Measurements from ENCODE around the gene PADI2. TPM values are rescaled to one million over a fixed set of nuclear protein-coding genes. Genes with fewer than 3 reads are reported as not detected.

PADI2 gene
- total RNA-seq, 1 experiment from 2014 or later = 27.7 TPM

DNA sequence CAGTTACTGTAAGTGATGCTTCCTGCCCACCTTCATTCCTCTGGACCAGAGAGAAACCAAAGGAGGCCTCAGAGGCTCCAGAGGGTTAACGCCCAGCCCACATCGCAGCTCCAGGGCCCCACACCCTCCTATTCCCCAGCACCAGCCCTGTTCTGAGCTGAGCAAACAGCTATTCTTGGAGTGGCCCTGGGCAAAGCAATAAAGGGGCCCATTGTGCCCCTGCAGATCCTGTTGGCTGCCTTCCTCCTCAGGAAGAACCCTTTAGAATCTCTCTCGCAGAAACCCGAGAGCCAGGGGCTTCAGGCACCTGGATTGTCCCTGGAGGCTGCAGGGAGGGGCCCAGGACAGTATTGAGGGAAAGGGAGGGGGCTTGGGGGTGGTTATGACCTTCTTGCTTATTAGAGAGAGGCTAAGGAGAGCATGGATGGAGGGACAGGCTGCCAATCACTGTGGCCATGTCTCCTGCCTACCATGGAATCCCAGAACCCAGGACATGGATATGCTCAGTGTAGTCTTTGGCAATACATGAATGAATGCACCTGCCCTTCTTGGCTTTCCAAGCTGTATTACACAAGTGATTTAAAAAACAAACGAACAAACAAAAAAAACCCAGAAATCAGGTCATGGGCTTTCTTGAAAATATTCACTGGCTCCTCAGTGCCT lies 9.2 kb downstream of the PADI2 start:
- ChIA-PET CTCF (interaction anchor here (0.5 to 0.6 kb wide), 2 partner anchors 115 to 321 kb away, joined by 4 to 6 read pairs; no protein-coding TSS in a partner anchor), POLR2A (ENCODE audit: low non-redundant PET) (no interaction called here)
- Histone ChIP-seq H3K4me3 (ENCODE audit: low read depth, low read length, poor library complexity, severe bottlenecking) (no peak overlapping the region), H3K36me3 (ENCODE audit: insufficient read depth, low read length, poor library complexity, severe bottlenecking) (no peaks in the 10 kb centered on the region), H3K27ac (ENCODE audit: low read depth, low read length, poor library complexity, severe bottlenecking) (no peak overlapping the region), H3K9me3 (ENCODE audit: low read depth, low read length, poor library complexity, severe bottlenecking) (no peaks in the 10 kb centered on the region), H3K4me1 (ENCODE audit: insufficient read depth, low read length, poor library complexity, severe bottlenecking) (no peaks in the 10 kb centered on the region), H3K27me3 (replicated peaks; ENCODE audit: insufficient read depth, low read depth, low read length, poor library complexity) (no peaks in the 10 kb centered on the region)
- intact Hi-C loops (cut with micrococcal nuclease; ENCODE audit: unreplicated experiment) = no loop called here
- BruUV-seq (replicated peaks) = no TSS peak
- no peak for DNase-seq (ENCODE audit: low spot score)
- TF ChIP-seq, protein P1, sequence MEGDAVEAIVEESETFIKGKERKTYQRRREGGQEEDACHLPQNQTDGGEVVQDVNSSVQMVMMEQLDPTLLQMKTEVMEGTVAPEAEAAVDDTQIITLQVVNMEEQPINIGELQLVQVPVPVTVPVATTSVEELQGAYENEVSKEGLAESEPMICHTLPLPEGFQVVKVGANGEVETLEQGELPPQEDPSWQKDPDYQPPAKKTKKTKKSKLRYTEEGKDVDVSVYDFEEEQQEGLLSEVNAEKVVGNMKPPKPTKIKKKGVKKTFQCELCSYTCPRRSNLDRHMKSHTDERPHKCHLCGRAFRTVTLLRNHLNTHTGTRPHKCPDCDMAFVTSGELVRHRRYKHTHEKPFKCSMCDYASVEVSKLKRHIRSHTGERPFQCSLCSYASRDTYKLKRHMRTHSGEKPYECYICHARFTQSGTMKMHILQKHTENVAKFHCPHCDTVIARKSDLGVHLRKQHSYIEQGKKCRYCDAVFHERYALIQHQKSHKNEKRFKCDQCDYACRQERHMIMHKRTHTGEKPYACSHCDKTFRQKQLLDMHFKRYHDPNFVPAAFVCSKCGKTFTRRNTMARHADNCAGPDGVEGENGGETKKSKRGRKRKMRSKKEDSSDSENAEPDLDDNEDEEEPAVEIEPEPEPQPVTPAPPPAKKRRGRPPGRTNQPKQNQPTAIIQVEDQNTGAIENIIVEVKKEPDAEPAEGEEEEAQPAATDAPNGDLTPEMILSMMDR (conservative IDR thresholded peaks at IDR 0.05; ENCODE audit: low read depth, low read length) = no peak
- TF ChIP-seq EZH2 (IDR thresholded peaks at IDR 0.05; ENCODE audit: borderline replicate concordance, low read depth, low read length, poor library complexity, severe bottlenecking) = no peak

DNA sequence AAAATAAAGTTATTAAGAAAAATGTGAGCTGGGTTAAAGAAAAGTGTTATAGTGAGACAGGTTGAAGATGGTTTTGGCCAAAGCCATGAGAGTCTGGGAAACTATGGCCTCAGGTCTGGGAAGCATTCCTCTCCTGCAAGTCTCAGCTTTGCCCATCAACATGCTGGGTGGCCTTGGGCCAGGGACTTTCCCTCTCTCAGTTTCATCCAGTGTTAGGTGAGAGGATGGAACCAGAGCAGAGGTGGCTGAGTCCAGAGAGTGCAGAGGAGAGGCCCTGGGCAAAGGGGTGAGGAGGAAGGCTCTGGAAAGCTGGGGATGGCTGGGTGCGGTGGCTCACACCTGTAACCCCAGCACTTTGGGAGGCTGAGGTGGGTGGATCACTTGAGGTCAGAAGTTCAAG lies 10.5 kb downstream of the PADI2 start:
- no peaks in the 10 kb centered on the region for H3K4me1 ChIP-seq (ENCODE audit: insufficient read depth, low read length, poor library complexity, severe bottlenecking)
- DNase-seq (ENCODE audit: low spot score) = no peak
- CTCF ChIA-PET = no interaction called here
- H3K36me3 ChIP-seq (ENCODE audit: insufficient read depth, low read length, poor library complexity, severe bottlenecking) = no peaks in the 10 kb centered on the region
- no peak overlapping the region for H3K4me3 ChIP-seq (ENCODE audit: low read depth, low read length, poor library complexity, severe bottlenecking)
- intact Hi-C loops (cut with micrococcal nuclease; ENCODE audit: unreplicated experiment) = no loop called here
- H3K9me3 ChIP-seq (ENCODE audit: low read depth, low read length, poor library complexity, severe bottlenecking) = no peaks in the 10 kb centered on the region
- H3K27me3 ChIP-seq (replicated peaks; ENCODE audit: insufficient read depth, low read depth, low read length, poor library complexity) = no peaks in the 10 kb centered on the region
- no TSS peak for BruUV-seq (replicated peaks)
- POLR2A ChIA-PET (ENCODE audit: low non-redundant PET) = no interaction called here
- TF ChIP-seq EZH2 (IDR thresholded peaks at IDR 0.05; ENCODE audit: borderline replicate concordance, low read depth, low read length, poor library complexity, severe bottlenecking) = no peak
- TF ChIP-seq, protein P1 (conservative IDR thresholded peaks at IDR 0.05; ENCODE audit: low read depth, low read length) = no peak
- H3K27ac ChIP-seq (ENCODE audit: low read depth, low read length, poor library complexity, severe bottlenecking) = no peak overlapping the region

DNA sequence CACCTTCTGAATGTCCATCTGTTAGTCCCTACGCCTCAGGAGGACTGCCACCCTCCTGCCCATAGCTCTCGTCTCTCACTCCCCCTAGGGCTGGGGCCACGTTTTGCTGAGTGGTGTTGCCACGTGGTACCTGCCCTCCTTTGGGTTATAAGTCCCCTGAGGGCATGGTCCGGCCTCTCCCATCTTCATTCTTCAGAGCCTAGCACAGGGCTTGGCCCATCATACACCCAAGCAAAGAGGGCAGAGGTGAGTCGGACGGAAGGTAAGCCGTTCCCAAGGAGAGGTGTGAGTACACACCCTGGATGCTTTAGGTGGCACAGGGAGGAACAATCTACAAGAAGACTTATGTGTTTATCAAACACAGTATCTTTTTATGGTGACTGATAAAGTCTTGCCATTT lies 10.9 kb downstream of the PADI2 start:
- H3K4me1 ChIP-seq (ENCODE audit: insufficient read depth, low read length, poor library complexity, severe bottlenecking) = no peaks in the 10 kb centered on the region
- no peak for DNase-seq (ENCODE audit: low spot score)
- no peak overlapping the region for H3K4me3 ChIP-seq (ENCODE audit: low read depth, low read length, poor library complexity, severe bottlenecking)
- no peak overlapping the region for H3K27ac ChIP-seq (ENCODE audit: low read depth, low read length, poor library complexity, severe bottlenecking)
- TF ChIP-seq EZH2 (IDR thresholded peaks at IDR 0.05; ENCODE audit: borderline replicate concordance, low read depth, low read length, poor library complexity, severe bottlenecking) = no peak
- TF ChIP-seq, protein P1 (conservative IDR thresholded peaks at IDR 0.05; ENCODE audit: low read depth, low read length) = no peak
- POLR2A ChIA-PET (ENCODE audit: low non-redundant PET) = no interaction called here
- H3K9me3 ChIP-seq (ENCODE audit: low read depth, low read length, poor library complexity, severe bottlenecking) = no peaks in the 10 kb centered on the region
- BruUV-seq (replicated peaks) = no TSS peak
- CTCF ChIA-PET = no interaction called here
- H3K36me3 ChIP-seq (ENCODE audit: insufficient read depth, low read length, poor library complexity, severe bottlenecking) = no peaks in the 10 kb centered on the region
- no peaks in the 10 kb centered on the region for H3K27me3 ChIP-seq (replicated peaks; ENCODE audit: insufficient read depth, low read depth, low read length, poor library complexity)
- intact Hi-C loops (cut with micrococcal nuclease; ENCODE audit: unreplicated experiment) = no loop called here
